Measurements from ENCODE around the gene SDHAF1.

- TF ChIP-seq, protein P1, sequence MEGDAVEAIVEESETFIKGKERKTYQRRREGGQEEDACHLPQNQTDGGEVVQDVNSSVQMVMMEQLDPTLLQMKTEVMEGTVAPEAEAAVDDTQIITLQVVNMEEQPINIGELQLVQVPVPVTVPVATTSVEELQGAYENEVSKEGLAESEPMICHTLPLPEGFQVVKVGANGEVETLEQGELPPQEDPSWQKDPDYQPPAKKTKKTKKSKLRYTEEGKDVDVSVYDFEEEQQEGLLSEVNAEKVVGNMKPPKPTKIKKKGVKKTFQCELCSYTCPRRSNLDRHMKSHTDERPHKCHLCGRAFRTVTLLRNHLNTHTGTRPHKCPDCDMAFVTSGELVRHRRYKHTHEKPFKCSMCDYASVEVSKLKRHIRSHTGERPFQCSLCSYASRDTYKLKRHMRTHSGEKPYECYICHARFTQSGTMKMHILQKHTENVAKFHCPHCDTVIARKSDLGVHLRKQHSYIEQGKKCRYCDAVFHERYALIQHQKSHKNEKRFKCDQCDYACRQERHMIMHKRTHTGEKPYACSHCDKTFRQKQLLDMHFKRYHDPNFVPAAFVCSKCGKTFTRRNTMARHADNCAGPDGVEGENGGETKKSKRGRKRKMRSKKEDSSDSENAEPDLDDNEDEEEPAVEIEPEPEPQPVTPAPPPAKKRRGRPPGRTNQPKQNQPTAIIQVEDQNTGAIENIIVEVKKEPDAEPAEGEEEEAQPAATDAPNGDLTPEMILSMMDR (IDR thresholded peaks at IDR 0.05; ENCODE audit: poor library complexity): no peak
- no peak for TF ChIP-seq EZH2 (IDR thresholded peaks at IDR 0.05; ENCODE audit: borderline replicate concordance)
Measured at GRCh38 chr19:36043952-36044351, 49.0 kb downstream of the SDHAF1 start.
